Measurements from ENCODE around the gene PGGHG.
"Not testable (repeated sequence)": the region's sequence is repeated elsewhere in the genome, so short reads cannot be mapped to it uniquely, and the experiment has no call there.

PGGHG gene

GRCh38 chr11:304061-304506 is 15.2 kb downstream of the PGGHG start:
- DNase-seq (ENCODE audit: low read depth): no peak
- no peak for TF ChIP-seq CTCF (IDR thresholded peaks at IDR 0.05; ENCODE audit: low read depth, low read length, missing control alignments)
- H3K4me3 ChIP-seq (ENCODE audit: low read depth, low read length): no peak overlapping the region
- in situ Hi-C loops (cut with HindIII; ENCODE audit: low sequenced_read_pairs): no loop called here

DNA sequence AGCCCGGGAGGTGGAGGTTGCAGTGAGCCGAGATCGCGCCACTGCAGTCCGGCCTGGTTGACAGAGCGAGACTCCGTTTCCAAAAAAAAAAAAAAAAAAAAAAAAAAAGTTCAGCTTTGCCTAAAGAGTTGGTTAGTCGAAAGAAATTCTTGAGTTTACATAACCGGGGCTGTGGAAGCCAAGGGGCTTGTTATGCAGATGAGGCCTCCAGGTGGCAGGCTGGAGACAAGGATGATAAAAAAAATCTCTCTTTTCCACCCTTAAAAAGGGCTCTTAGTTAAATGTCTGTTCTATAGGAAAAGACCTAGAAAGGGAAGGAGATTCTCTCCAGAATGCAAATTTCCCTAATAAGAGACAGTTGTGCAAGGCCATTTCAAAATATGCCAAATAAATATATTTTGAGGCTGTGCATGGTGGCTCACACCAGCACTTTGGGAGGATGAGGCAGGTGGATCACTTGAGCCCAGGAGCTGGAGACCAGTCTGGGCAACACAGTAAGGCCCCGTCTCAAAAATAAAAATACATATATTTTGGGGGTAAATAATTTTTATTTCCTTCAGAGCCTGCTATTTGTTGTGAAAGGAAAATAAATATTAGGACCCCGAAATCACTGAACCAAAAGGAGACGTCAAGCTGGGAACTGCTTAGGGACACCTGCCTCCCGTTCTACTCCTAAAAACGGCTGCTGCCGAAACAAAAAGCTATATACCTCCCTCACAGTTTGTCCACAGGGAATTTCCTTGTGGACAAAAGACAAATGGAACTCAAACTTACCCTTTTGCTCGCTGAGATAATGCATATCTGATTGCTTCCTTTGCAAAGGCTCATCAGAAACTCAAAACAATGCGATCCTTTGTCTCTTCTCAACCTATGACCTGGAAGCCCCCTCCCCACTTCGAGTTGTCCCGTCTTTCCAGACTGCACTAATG is 16.3 kb downstream of the PGGHG start:
- TF ChIP-seq CTCF (IDR thresholded peaks at IDR 0.05; ENCODE audit: low read depth, low read length, missing control alignments): peak; percentile 78
- peak; percentile 76 for DNase-seq (ENCODE audit: low read depth)
- in situ Hi-C loops (cut with HindIII; ENCODE audit: low sequenced_read_pairs): no loop called here
- no peak overlapping the region for H3K4me3 ChIP-seq (ENCODE audit: low read depth, low read length)

- no peak overlapping the region for H3K4me3 ChIP-seq (ENCODE audit: low read depth, low read length)
- in situ Hi-C loops (cut with HindIII; ENCODE audit: low sequenced_read_pairs): no loop called here
- TF ChIP-seq CTCF (IDR thresholded peaks at IDR 0.05; ENCODE audit: low read depth, low read length, missing control alignments): no peak
- no peak for DNase-seq (ENCODE audit: low read depth)
These were observed 16.9 kb downstream of the PGGHG start for GRCh38 chr11:305844-306211.

DNA sequence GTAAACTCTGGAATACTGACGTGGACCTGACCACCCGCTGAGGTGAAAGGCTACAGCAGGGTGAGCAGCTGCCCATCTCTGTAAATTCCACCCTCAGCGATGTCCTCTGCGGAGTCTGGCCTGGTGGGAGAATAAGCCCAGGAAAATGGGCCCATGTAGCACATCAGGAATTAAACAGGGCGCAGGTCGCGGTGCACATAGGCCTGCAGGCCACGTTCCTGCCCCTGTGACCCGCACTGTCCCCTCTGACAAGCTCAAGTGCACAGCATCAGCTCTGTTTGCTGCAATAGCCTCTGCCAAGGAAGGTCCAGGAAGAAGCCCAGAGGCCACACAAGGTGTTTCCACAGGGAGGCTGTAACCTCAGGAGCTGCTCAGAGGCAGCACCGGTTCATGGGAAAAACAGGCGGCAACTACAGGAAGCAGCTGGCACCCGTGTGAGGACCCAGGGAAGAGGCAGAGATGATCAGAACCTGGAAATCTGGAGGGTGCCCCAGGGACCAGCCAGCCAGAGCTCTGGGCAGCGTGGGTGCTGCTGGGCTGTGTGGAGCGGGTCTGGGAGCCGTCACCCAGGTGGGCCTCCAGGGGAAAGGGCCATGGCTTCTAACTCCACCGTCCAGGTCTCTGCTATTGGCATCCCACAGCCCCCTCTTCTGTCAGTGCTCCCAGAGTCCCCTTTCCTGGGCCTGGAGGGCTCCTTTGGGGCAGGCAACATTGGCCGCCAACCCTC is 17.9 kb downstream of the PGGHG start:
- in situ Hi-C loops (cut with HindIII; ENCODE audit: low sequenced_read_pairs): no loop called here
- DNase-seq (ENCODE audit: low read depth): no peak
- no peak for TF ChIP-seq CTCF (IDR thresholded peaks at IDR 0.05; ENCODE audit: low read depth, low read length, missing control alignments)
- no peak overlapping the region for H3K4me3 ChIP-seq (ENCODE audit: low read depth, low read length)

DNA sequence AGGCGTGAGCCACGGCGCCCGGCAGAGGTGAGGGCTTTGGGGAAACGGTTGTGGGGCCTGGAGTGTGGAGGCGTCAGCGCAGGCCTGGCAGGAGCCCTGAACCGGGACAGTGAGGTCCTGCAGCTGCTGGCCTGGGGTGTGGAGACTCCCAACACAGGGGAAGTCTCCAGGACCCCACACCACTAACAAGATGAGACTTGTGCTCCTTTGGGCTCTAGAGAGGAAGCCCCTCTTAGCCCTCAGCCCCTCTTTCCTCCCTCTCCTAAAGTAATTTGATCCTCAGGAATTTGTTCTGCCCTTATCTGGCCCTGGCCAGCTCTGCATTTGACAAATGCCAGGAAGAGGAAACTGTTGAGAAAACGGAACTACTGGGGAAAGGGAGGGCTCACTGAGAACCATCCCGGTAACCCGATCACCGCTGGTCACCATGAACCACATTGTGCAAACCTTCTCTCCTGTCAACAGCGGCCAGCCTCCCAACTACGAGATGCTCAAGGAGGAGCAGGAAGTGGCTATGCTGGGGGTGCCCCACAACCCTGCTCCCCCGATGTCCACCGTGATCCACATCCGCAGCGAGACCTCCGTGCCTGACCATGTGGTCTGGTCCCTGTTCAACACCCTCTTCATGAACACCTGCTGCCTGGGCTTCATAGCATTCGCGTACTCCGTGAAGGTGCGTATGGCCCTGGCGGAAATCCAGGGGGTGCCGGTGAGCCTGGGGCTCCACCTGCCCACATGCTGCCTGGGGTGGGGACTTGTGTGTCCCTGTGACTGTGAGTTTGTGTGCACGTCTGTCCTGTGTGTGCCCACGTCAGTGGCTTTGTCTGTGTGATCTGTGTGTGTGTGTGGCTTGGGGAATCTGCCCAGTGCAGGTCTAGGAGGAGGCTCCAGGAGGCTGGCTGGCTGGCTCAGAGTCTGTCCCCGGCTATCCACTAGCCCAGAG is 19.1 kb downstream of the PGGHG start, which contains the start of gene IFITM2:
Gene IFITM2, plus strand, starts transcription at position 51 of the 943 bp plus-strand sequence. Its CDS starts 377 bp downstream, at position 428.
- in situ Hi-C loops (cut with HindIII; ENCODE audit: low sequenced_read_pairs): not testable (repeated sequence)
- peak within 1 kb of the TSS; percentile 54 for H3K4me3 ChIP-seq (ENCODE audit: low read depth, low read length)
- peak; percentile 51 for DNase-seq (ENCODE audit: low read depth)

- DNase-seq (ENCODE audit: low read depth): not testable (repeated sequence)
These were observed 20.1 kb downstream of the PGGHG start for GRCh38 chr11:308740-309665.

DNA sequence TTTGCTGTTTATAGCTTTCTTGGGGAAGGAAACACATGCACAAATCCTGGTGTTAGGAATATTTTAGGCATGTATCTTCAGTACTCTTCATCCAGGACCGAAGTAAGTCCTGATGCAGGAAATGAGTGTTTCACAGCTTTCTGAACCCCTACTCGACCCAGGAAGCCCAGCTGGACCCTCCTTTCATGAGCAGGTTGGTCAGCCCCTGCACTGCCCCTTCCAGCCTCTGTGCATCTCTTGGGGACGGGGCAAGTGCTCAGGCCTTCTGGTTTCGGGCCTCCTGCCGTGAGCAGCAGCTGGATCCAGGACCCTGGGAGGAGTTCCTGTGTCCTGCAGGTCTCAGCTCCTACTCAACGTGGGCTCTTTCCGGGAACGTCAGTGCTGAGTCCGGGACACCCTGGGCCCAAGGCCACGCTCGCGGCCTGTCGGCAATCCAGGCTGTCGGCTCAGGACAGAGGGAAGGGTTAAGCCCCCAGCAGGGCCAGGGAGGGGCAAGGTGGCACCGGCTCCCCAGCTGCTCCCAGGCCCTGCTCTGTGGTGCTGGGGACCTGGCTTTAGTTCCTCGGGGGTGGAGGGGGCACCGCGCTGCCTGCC is 21.1 kb downstream of the PGGHG start:
- peak overlapping the region; percentile 54 for H3K4me3 ChIP-seq (ENCODE audit: low read depth, low read length)
- in situ Hi-C loops (cut with HindIII; ENCODE audit: low sequenced_read_pairs); DNase-seq (ENCODE audit: low read depth): not testable (repeated sequence)

More at GRCh38 chr11:308740-309665, 20.1 kb downstream of the PGGHG start:
- peak overlapping the region; percentile 54 for H3K4me3 ChIP-seq (ENCODE audit: low read depth, low read length)
- in situ Hi-C loops (cut with HindIII; ENCODE audit: low sequenced_read_pairs): not testable (repeated sequence)

GRCh38 chr11:311013-311748 is 22.3 kb downstream of the PGGHG start:
- DNase-seq (ENCODE audit: low read depth); in situ Hi-C loops (cut with HindIII; ENCODE audit: low sequenced_read_pairs): not testable (repeated sequence)
- peak overlapping the region; percentile 26 for H3K4me3 ChIP-seq (ENCODE audit: low read depth, low read length)
